Stimulated activated CD8-positive, alpha-beta memory T cell treated with anti-CD3 and anti-CD28 coated beads, Interleukin-7, amount 100 ng/mL, for 48 hours (primary cell): ENCODE measurements around the gene SHISA5.

Experiments used
- DNase-seq, 2 donors: peaks; one replicate each; pipeline ENCODE4 v3.0.0-alpha.2; 2020; ENCODE audit warnings: low read depth in 1 of 2; ENCODE audit errors: extremely low read depth in 1 of 2

The SHISA5 gene

GRCh38 chr3:48432411-48433371 lies 71.3 kb downstream of the SHISA5 start:
- no peak for DNase-seq

- DNase-seq, result no peak
Observed at GRCh38 chr3:48431224-48432029, 72.5 kb downstream of the SHISA5 start.

- no peak for DNase-seq
Observed at GRCh38 chr3:48430708-48431101, 73.3 kb downstream of the SHISA5 start.

- no peak for DNase-seq
Observed at GRCh38 chr3:48429960-48430707, 73.8 kb downstream of the SHISA5 start, which contains the start of gene PLXNB1. PLXNB1 (minus strand) TSS chr3:48430086; CDS start chr3:48424611, 5,475 bp downstream.

GRCh38 chr3:48429317-48429959 lies 74.5 kb downstream of the SHISA5 start:
- DNase-seq, result no peak

GRCh38 chr3:48428572-48429316 lies 75.2 kb downstream of the SHISA5 start:
- no peak for DNase-seq

- no peak for DNase-seq
Observed at GRCh38 chr3:48428088-48428571, 75.8 kb downstream of the SHISA5 start.

GRCh38 chr3:48427630-48427962 lies 76.4 kb downstream of the SHISA5 start:
- no peak for DNase-seq

GRCh38 chr3:48426944-48427629 lies 76.9 kb downstream of the SHISA5 start:
- no peak for DNase-seq

GRCh38 chr3:48426401-48426909 lies 77.5 kb downstream of the SHISA5 start:
- DNase-seq, result no peak

- DNase-seq, result no peak
Observed at GRCh38 chr3:48425281-48425812, 78.6 kb downstream of the SHISA5 start.

GRCh38 chr3:48423883-48424695 lies 79.9 kb downstream of the SHISA5 start:
- DNase-seq, result no peak

- DNase-seq, result no peak
Observed at GRCh38 chr3:48423241-48423882, 80.6 kb downstream of the SHISA5 start.

GRCh38 chr3:48422681-48423080 lies 81.3 kb downstream of the SHISA5 start:
- no peak for DNase-seq

- DNase-seq, result no peak
Observed at GRCh38 chr3:48422272-48422671, 81.7 kb downstream of the SHISA5 start.

GRCh38 chr3:48420561-48420960 lies 83.4 kb downstream of the SHISA5 start:
- no peak for DNase-seq

GRCh38 chr3:48419597-48419996 lies 84.4 kb downstream of the SHISA5 start:
- no peak for DNase-seq
